Progenitor cell of endocrine pancreas (in vitro differentiated cells): ENCODE results near the gene GID4. TPM values are rescaled to one million over a fixed set of nuclear protein-coding genes. Genes with fewer than 3 reads are reported as not detected.

Source experiments
- DNase-seq: peaks from one replicate; pipeline ENCODE4 v3.0.0; 2021; ENCODE audit warnings: low spot score; ENCODE audit not compliant: unreplicated experiment
- H3K27ac Mint-ChIP-seq: 2 replicates; pipeline ENCODE4 v1.8.0; 2021; ENCODE audit warnings: mild to moderate bottlenecking, moderate library complexity, mixed read lengths
- H3K27me3 Mint-ChIP-seq: 2 replicates; pipeline ENCODE4 v1.8.0; 2021; ENCODE audit warnings: mixed read lengths
- H3K36me3 Mint-ChIP-seq: 2 replicates; pipeline ENCODE4 v1.8.0; 2022; ENCODE audit warnings: mixed read lengths; ENCODE audit not compliant: insufficient read depth
- H3K4me1 Mint-ChIP-seq: 2 replicates; pipeline ENCODE4 v1.8.0; 2021; ENCODE audit warnings: low read depth, mixed read lengths
- H3K4me3 Mint-ChIP-seq: 2 replicates; pipeline ENCODE4 v1.8.0; 2021; ENCODE audit warnings: low read depth, mild to moderate bottlenecking, moderate library complexity, mixed read lengths
- H3K9me3 Mint-ChIP-seq: 2 replicates; pipeline ENCODE4 v1.8.0; 2021; ENCODE audit warnings: low read depth, mixed read lengths
- total RNA-seq: library from RNA; stranded (reverse); gene quantifications from 2 replicates; pipeline ENCODE4 v1.2.1, GENCODE V29; 2021
- TF ChIP-seq, protein P1 (sequence below): fragments of 200-600 bp; sonication (generic); IDR thresholded peaks from one replicate; pipeline ENCODE4 v1.5.0; 2021; ENCODE audit warnings: antibody characterized with exemption, mild to moderate bottlenecking; ENCODE audit not compliant: unreplicated experiment

GID4 gene
- total RNA-seq, 1 donor from 2014 or later = 12.1 TPM

- no peak for DNase-seq
- no peak overlapping the region for H3K27ac Mint-ChIP-seq
- H3K4me1 Mint-ChIP-seq = no peaks in the 10 kb centered on the region
- no peaks in the 10 kb centered on the region for H3K27me3 Mint-ChIP-seq
- H3K4me3 Mint-ChIP-seq = no peak overlapping the region
- TF ChIP-seq, protein P1, sequence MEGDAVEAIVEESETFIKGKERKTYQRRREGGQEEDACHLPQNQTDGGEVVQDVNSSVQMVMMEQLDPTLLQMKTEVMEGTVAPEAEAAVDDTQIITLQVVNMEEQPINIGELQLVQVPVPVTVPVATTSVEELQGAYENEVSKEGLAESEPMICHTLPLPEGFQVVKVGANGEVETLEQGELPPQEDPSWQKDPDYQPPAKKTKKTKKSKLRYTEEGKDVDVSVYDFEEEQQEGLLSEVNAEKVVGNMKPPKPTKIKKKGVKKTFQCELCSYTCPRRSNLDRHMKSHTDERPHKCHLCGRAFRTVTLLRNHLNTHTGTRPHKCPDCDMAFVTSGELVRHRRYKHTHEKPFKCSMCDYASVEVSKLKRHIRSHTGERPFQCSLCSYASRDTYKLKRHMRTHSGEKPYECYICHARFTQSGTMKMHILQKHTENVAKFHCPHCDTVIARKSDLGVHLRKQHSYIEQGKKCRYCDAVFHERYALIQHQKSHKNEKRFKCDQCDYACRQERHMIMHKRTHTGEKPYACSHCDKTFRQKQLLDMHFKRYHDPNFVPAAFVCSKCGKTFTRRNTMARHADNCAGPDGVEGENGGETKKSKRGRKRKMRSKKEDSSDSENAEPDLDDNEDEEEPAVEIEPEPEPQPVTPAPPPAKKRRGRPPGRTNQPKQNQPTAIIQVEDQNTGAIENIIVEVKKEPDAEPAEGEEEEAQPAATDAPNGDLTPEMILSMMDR = no peak
- peaks cover 24% of the 10 kb centered on the region for H3K36me3 Mint-ChIP-seq
- H3K9me3 Mint-ChIP-seq = no peaks in the 10 kb centered on the region
Observed at GRCh38 chr17:18059283-18059682, 20.1 kb downstream of the GID4 start.

- DNase-seq = no peak
- TF ChIP-seq, protein P1 = no peak
- H3K4me1 Mint-ChIP-seq = no peaks in the 10 kb centered on the region
- no peaks in the 10 kb centered on the region for H3K27me3 Mint-ChIP-seq
- H3K36me3 Mint-ChIP-seq = peaks cover 17% of the 10 kb centered on the region
- H3K4me3 Mint-ChIP-seq = no peak overlapping the region
- no peaks in the 10 kb centered on the region for H3K9me3 Mint-ChIP-seq
- no peak overlapping the region for H3K27ac Mint-ChIP-seq
Observed at GRCh38 chr17:18064053-18064452, 24.8 kb downstream of the GID4 start.

GRCh38 chr17:18065546-18065945 lies 26.3 kb downstream of the GID4 start:
- DNase-seq = no peak
- TF ChIP-seq, protein P1 = no peak
- Mint-ChIP-seq H3K9me3 (no peaks in the 10 kb centered on the region), H3K4me3 (no peak overlapping the region), H3K27ac (no peak overlapping the region), H3K27me3 (no peaks in the 10 kb centered on the region), H3K36me3 (peaks cover 11% of the 10 kb centered on the region), H3K4me1 (no peaks in the 10 kb centered on the region)

DNA sequence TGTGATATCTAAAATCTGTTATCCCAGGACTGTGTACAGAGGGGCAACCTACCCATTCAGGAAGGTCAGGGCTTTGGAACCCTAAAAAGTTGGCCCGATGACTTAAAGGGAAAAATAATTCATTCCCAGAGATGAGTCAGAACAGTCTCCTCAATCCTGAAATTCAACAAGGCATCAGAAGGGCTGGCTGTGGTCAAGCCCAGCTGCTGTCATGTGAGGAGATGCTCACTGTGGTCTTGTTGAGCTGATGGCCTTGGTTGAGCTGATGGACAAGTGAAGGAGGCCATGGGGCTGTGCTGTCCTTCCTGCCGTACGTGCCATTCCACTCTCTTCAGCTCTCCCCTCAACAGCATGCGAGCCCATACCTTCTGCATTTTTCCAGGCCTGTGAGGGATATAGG lies 27.7 kb downstream of the GID4 start:
- no peak for DNase-seq
- Mint-ChIP-seq H3K4me3 (no peak overlapping the region), H3K27ac (no peak overlapping the region), H3K36me3 (peaks cover 11% of the 10 kb centered on the region), H3K27me3 (peaks cover 3% of the 10 kb centered on the region), H3K9me3 (no peaks in the 10 kb centered on the region), H3K4me1 (peaks cover 2% of the 10 kb centered on the region)
- TF ChIP-seq, protein P1 = no peak

DNA sequence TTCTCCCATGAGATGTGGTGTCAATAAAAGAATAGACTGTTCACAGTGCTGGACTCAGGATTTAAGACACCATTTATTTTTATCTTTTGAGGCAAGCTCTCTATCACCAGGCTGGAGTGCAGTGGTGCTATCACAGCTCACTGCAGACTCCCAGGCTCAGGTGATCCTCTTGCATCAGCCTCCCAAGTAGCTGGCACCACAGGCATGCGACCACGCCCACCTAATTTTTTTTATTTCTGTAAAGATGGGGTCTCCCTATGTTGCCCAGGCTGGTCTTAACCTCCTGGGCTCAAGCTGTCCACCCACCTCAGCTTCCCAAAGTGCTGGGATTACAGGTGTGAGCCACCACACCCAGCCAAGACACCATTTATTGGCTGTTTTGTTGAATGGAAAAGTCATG lies 29.9 kb downstream of the GID4 start:
- Mint-ChIP-seq H3K36me3 (peaks cover 6% of the 10 kb centered on the region), H3K27ac (no peak overlapping the region), H3K27me3 (peaks cover 3% of the 10 kb centered on the region), H3K4me3 (no peak overlapping the region), H3K9me3 (no peaks in the 10 kb centered on the region), H3K4me1 (peaks cover 2% of the 10 kb centered on the region)
- no peak for DNase-seq
- TF ChIP-seq, protein P1 = no peak
